T-helper 1 cell treated with Interleukin-12 subunit alpha and Interleukin-12 subunit beta and Interleukin-4 antibody, amounts not matched to agents 30 μg/mL and 1 μg/mL, for 36 hours (primary cell): ENCODE measurements around the gene CXCL13.
A peak's percentile ranks its signal among the peaks of the same experiment; 100 is the strongest.
"Not testable (repeated sequence)": the region's sequence is repeated elsewhere in the genome, so short reads cannot be mapped to it uniquely, and the experiment has no call there.

ENCODE experiments used
- H3K27ac Mint-ChIP-seq: one replicate; pipeline ENCODE4 v1.8.0; 2021; ENCODE audit warnings: mild to moderate bottlenecking, mixed read lengths
- H3K27me3 Mint-ChIP-seq: one replicate; pipeline ENCODE4 v1.8.0; 2021; ENCODE audit warnings: low read depth, mixed read lengths
- H3K36me3 Mint-ChIP-seq: one replicate; pipeline ENCODE4 v1.8.0; 2021; ENCODE audit warnings: low read depth, mixed read lengths
- H3K4me1 Mint-ChIP-seq: one replicate; pipeline ENCODE4 v1.8.0; 2021; ENCODE audit warnings: low read depth, mixed read lengths
- H3K4me3 Mint-ChIP-seq: one replicate; pipeline ENCODE4 v1.8.0; 2021; ENCODE audit warnings: mild to moderate bottlenecking, moderate library complexity, mixed read lengths
- H3K9me3 Mint-ChIP-seq: one replicate; pipeline ENCODE4 v1.8.0; 2021; ENCODE audit warnings: mixed read lengths

The CXCL13 gene

GRCh38 chr4:77623091-77623490 lies 17.5 kb downstream of the CXCL13 start:
- peaks cover 26% of the 10 kb centered on the region for H3K27me3 Mint-ChIP-seq
- no peak overlapping the region for H3K27ac Mint-ChIP-seq
- H3K4me1 Mint-ChIP-seq, result peaks cover 6% of the 10 kb centered on the region
- no peaks in the 10 kb centered on the region for H3K36me3 Mint-ChIP-seq
- no peak overlapping the region for H3K4me3 Mint-ChIP-seq
- H3K9me3 Mint-ChIP-seq, result no peaks in the 10 kb centered on the region

- H3K4me1 Mint-ChIP-seq, result peaks cover 2% of the 10 kb centered on the region
- H3K27me3 Mint-ChIP-seq, result peaks cover 20% of the 10 kb centered on the region
- H3K9me3 Mint-ChIP-seq, result no peaks in the 10 kb centered on the region
- no peak overlapping the region for H3K4me3 Mint-ChIP-seq
- H3K36me3 Mint-ChIP-seq, result no peaks in the 10 kb centered on the region
- H3K27ac Mint-ChIP-seq, result no peak overlapping the region
Measured at GRCh38 chr4:77624213-77624612, 18.6 kb downstream of the CXCL13 start.

GRCh38 chr4:77625485-77625884 lies 19.9 kb downstream of the CXCL13 start:
- H3K9me3 Mint-ChIP-seq, result no peaks in the 10 kb centered on the region
- peaks cover 10% of the 10 kb centered on the region for H3K4me1 Mint-ChIP-seq
- H3K4me3 Mint-ChIP-seq, result no peak overlapping the region
- no peak overlapping the region for H3K27ac Mint-ChIP-seq
- H3K27me3 Mint-ChIP-seq, result peaks cover 12% of the 10 kb centered on the region
- peaks cover 2% of the 10 kb centered on the region for H3K36me3 Mint-ChIP-seq

- Mint-ChIP-seq H3K27ac (peak overlapping the region; percentile 39), H3K36me3 (peaks cover 2% of the 10 kb centered on the region), H3K27me3 (no peaks in the 10 kb centered on the region), H3K4me3 (peak overlapping the region; percentile 5), H3K4me1 (peaks cover 14% of the 10 kb centered on the region), H3K9me3 (no peaks in the 10 kb centered on the region)
Measured at GRCh38 chr4:77629885-77630284, 24.3 kb downstream of the CXCL13 start.

- H3K4me1 Mint-ChIP-seq, result peaks cover 14% of the 10 kb centered on the region
- H3K27ac Mint-ChIP-seq, result no peak overlapping the region
- no peaks in the 10 kb centered on the region for H3K9me3 Mint-ChIP-seq
- no peak overlapping the region for H3K4me3 Mint-ChIP-seq
- no peaks in the 10 kb centered on the region for H3K27me3 Mint-ChIP-seq
- peaks cover 2% of the 10 kb centered on the region for H3K36me3 Mint-ChIP-seq
Measured at GRCh38 chr4:77631276-77631675, 25.7 kb downstream of the CXCL13 start.

- Mint-ChIP-seq H3K36me3 (peaks cover 10% of the 10 kb centered on the region), H3K9me3 (peaks cover 27% of the 10 kb centered on the region), H3K27me3 (no peaks in the 10 kb centered on the region), H3K27ac (no peak overlapping the region), H3K4me1 (peaks cover 15% of the 10 kb centered on the region), H3K4me3 (no peak overlapping the region)
Measured at GRCh38 chr4:77634132-77634785, 28.6 kb downstream of the CXCL13 start.

- Mint-ChIP-seq H3K36me3 (peaks cover 8% of the 10 kb centered on the region), H3K9me3 (peaks cover 28% of the 10 kb centered on the region), H3K27me3 (no peaks in the 10 kb centered on the region), H3K4me3 (no peak overlapping the region), H3K27ac (no peak overlapping the region), H3K4me1 (peaks cover 7% of the 10 kb centered on the region)
Measured at GRCh38 chr4:77635246-77635645, 29.6 kb downstream of the CXCL13 start.

- Mint-ChIP-seq H3K27ac (no peak overlapping the region), H3K9me3 (peaks cover 28% of the 10 kb centered on the region), H3K27me3 (no peaks in the 10 kb centered on the region), H3K4me3 (no peak overlapping the region), H3K36me3 (peaks cover 8% of the 10 kb centered on the region), H3K4me1 (peaks cover 3% of the 10 kb centered on the region)
Measured at GRCh38 chr4:77635876-77636275, 30.3 kb downstream of the CXCL13 start.

GRCh38 chr4:77636902-77637301 lies 31.3 kb downstream of the CXCL13 start:
- no peaks in the 10 kb centered on the region for H3K27me3 Mint-ChIP-seq
- peaks cover 3% of the 10 kb centered on the region for H3K4me1 Mint-ChIP-seq
- H3K9me3 Mint-ChIP-seq, result peaks cover 28% of the 10 kb centered on the region
- peaks cover 8% of the 10 kb centered on the region for H3K36me3 Mint-ChIP-seq
- H3K27ac Mint-ChIP-seq, result no peak overlapping the region
- H3K4me3 Mint-ChIP-seq, result no peak overlapping the region

- not testable (repeated sequence) for H3K4me3 Mint-ChIP-seq, H3K27me3 Mint-ChIP-seq, H3K4me1 Mint-ChIP-seq, H3K36me3 Mint-ChIP-seq, H3K27ac Mint-ChIP-seq
- H3K9me3 Mint-ChIP-seq, result peaks cover 54% of the 10 kb centered on the region
Measured at GRCh38 chr4:77644069-77644468, 38.4 kb downstream of the CXCL13 start.

- Mint-ChIP-seq H3K4me3 (no peak overlapping the region), H3K4me1 (peaks cover 7% of the 10 kb centered on the region), H3K36me3 (peaks cover 2% of the 10 kb centered on the region), H3K27me3 (peaks cover 8% of the 10 kb centered on the region), H3K9me3 (peaks cover 20% of the 10 kb centered on the region), H3K27ac (no peak overlapping the region)
Measured at GRCh38 chr4:77650787-77651186, 45.2 kb downstream of the CXCL13 start.

- Mint-ChIP-seq H3K27me3 (peaks cover 8% of the 10 kb centered on the region), H3K9me3 (peaks cover 18% of the 10 kb centered on the region), H3K4me1 (peaks cover 7% of the 10 kb centered on the region), H3K4me3 (no peak overlapping the region), H3K27ac (no peak overlapping the region), H3K36me3 (no peaks in the 10 kb centered on the region)
Measured at GRCh38 chr4:77651820-77652219, 46.2 kb downstream of the CXCL13 start.

- Mint-ChIP-seq H3K27ac (no peak overlapping the region), H3K4me1 (peaks cover 7% of the 10 kb centered on the region), H3K9me3 (peaks cover 18% of the 10 kb centered on the region), H3K27me3 (peaks cover 11% of the 10 kb centered on the region), H3K4me3 (no peak overlapping the region), H3K36me3 (no peaks in the 10 kb centered on the region)
Measured at GRCh38 chr4:77652237-77652897, 46.7 kb downstream of the CXCL13 start.

- no peak overlapping the region for H3K4me3 Mint-ChIP-seq
- peaks cover 14% of the 10 kb centered on the region for H3K27me3 Mint-ChIP-seq
Measured at GRCh38 chr4:77653162-77653758, 47.6 kb downstream of the CXCL13 start.

GRCh38 chr4:77660318-77660717 lies 54.7 kb downstream of the CXCL13 start:
- not testable (repeated sequence) for H3K36me3 Mint-ChIP-seq, H3K4me1 Mint-ChIP-seq, H3K4me3 Mint-ChIP-seq, H3K27me3 Mint-ChIP-seq, H3K27ac Mint-ChIP-seq
- peaks cover 23% of the 10 kb centered on the region for H3K9me3 Mint-ChIP-seq

More at GRCh38 chr4:77653162-77653758, 47.6 kb downstream of the CXCL13 start:
- H3K9me3 Mint-ChIP-seq, result peaks cover 19% of the 10 kb centered on the region
- H3K4me1 Mint-ChIP-seq, result peaks cover 7% of the 10 kb centered on the region
- no peak overlapping the region for H3K27ac Mint-ChIP-seq
- no peaks in the 10 kb centered on the region for H3K36me3 Mint-ChIP-seq
